Measurements from ENCODE around the gene NUDT9.

DNA sequence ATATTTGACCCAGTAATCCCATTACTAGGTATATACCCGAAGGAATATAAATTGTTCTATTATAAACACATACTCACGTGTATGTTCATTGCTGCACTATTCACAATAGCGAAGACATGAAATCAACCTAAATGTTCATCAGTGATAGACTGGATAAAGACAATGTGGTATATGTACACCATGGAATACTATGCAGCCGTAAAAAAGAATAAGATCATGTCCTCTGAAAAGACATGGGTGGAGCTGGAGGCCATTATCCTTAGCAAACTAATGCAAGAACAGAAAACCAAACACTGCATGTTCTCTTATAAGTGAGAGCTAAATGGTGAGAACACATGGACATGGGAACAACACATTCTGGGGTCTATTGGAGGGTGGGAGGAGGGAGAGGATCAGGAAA lies 36.5 kb downstream of the NUDT9 start:
- TF ChIP-seq, protein P1, sequence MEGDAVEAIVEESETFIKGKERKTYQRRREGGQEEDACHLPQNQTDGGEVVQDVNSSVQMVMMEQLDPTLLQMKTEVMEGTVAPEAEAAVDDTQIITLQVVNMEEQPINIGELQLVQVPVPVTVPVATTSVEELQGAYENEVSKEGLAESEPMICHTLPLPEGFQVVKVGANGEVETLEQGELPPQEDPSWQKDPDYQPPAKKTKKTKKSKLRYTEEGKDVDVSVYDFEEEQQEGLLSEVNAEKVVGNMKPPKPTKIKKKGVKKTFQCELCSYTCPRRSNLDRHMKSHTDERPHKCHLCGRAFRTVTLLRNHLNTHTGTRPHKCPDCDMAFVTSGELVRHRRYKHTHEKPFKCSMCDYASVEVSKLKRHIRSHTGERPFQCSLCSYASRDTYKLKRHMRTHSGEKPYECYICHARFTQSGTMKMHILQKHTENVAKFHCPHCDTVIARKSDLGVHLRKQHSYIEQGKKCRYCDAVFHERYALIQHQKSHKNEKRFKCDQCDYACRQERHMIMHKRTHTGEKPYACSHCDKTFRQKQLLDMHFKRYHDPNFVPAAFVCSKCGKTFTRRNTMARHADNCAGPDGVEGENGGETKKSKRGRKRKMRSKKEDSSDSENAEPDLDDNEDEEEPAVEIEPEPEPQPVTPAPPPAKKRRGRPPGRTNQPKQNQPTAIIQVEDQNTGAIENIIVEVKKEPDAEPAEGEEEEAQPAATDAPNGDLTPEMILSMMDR (IDR thresholded peaks at IDR 0.05; ENCODE audit: insufficient read depth, low read depth, low read length): no peak
- no peak for TF ChIP-seq EZH2 (IDR thresholded peaks at IDR 0.05; ENCODE audit: insufficient read depth, low read length)

All from astrocyte (in vitro differentiated cells and primary cell).